ENCODE data around the gene AXIN2. TPM values are rescaled to one million over a fixed set of nuclear protein-coding genes. Genes with fewer than 3 reads are reported as not detected.

AXIN2 gene
- total RNA-seq, 1 experiment from 2014 or later: 2.4 TPM

DNA sequence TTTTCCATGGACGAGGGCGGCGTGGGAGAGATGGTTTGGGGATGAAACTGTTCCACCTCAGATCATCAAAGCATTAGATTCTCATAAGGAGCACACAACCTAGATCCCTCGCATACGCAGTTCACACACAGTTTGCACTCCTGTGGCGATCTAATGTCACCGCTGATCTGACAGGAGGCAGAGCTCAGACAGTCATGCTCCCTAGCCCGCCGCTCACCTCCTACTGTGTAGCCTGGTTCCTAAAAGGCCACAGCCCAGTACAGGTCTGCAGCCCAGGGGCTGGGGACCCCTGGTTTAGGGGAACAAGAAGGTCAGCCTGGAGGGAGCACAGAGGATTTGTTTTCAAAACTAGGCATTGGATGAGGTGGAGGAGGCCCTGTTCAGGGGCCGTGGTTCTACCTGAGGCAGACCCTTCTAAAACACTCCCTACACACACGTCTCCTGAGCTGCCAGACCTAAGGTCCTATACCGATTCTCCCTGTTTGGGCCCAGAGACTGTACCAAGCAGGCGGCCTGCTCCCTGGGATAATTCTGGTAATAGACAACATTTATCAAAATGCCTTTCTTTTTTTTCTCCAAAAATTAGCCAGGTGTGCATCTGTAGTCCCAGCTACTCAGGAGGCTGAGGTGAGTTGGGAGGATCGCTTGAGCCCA is 38.6 kb downstream of the AXIN2 start:
- CTCF ChIA-PET: no interaction called here
- POLR2A ChIA-PET: interaction anchor here (0.6 kb wide), 1 partner anchor 9 kb away, joined by 9 read pairs; no protein-coding TSS in a partner anchor
- ATAC-seq (no peak), DNase-seq (ENCODE audit: low read depth, low spot score) (no peak)
- no peak for TF ChIP-seq TCF7L2 (IDR thresholded peaks at IDR 0.05; ENCODE audit: low read depth, low read length)
- TF ChIP-seq, protein P1, sequence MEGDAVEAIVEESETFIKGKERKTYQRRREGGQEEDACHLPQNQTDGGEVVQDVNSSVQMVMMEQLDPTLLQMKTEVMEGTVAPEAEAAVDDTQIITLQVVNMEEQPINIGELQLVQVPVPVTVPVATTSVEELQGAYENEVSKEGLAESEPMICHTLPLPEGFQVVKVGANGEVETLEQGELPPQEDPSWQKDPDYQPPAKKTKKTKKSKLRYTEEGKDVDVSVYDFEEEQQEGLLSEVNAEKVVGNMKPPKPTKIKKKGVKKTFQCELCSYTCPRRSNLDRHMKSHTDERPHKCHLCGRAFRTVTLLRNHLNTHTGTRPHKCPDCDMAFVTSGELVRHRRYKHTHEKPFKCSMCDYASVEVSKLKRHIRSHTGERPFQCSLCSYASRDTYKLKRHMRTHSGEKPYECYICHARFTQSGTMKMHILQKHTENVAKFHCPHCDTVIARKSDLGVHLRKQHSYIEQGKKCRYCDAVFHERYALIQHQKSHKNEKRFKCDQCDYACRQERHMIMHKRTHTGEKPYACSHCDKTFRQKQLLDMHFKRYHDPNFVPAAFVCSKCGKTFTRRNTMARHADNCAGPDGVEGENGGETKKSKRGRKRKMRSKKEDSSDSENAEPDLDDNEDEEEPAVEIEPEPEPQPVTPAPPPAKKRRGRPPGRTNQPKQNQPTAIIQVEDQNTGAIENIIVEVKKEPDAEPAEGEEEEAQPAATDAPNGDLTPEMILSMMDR (IDR thresholded peaks at IDR 0.05): no peak
- TF ChIP-seq SIN3A (IDR thresholded peaks at IDR 0.05; ENCODE audit: borderline replicate concordance, insufficient read depth, low read depth, low read length): no peak
- TF ChIP-seq POLR2AphosphoS5 (IDR thresholded peaks at IDR 0.05; ENCODE audit: low read depth, low read length): no peak
- TF ChIP-seq, protein P2, sequence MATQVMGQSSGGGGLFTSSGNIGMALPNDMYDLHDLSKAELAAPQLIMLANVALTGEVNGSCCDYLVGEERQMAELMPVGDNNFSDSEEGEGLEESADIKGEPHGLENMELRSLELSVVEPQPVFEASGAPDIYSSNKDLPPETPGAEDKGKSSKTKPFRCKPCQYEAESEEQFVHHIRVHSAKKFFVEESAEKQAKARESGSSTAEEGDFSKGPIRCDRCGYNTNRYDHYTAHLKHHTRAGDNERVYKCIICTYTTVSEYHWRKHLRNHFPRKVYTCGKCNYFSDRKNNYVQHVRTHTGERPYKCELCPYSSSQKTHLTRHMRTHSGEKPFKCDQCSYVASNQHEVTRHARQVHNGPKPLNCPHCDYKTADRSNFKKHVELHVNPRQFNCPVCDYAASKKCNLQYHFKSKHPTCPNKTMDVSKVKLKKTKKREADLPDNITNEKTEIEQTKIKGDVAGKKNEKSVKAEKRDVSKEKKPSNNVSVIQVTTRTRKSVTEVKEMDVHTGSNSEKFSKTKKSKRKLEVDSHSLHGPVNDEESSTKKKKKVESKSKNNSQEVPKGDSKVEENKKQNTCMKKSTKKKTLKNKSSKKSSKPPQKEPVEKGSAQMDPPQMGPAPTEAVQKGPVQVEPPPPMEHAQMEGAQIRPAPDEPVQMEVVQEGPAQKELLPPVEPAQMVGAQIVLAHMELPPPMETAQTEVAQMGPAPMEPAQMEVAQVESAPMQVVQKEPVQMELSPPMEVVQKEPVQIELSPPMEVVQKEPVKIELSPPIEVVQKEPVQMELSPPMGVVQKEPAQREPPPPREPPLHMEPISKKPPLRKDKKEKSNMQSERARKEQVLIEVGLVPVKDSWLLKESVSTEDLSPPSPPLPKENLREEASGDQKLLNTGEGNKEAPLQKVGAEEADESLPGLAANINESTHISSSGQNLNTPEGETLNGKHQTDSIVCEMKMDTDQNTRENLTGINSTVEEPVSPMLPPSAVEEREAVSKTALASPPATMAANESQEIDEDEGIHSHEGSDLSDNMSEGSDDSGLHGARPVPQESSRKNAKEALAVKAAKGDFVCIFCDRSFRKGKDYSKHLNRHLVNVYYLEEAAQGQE (IDR thresholded peaks at IDR 0.05; ENCODE audit: insufficient read depth in 1 of 2, low read depth in 2 of 2, low read length in 1 of 2): no peak
- H3K27me3 ChIP-seq (ENCODE audit: control insufficient read depth, insufficient read depth, low read length): no peaks in the 10 kb centered on the region
- H3K4me1 ChIP-seq (ENCODE audit: control insufficient read depth, insufficient read depth, low read length): no peaks in the 10 kb centered on the region
- no peaks in the 10 kb centered on the region for H3K9me3 ChIP-seq (ENCODE audit: control insufficient read depth, insufficient read depth, low read depth, low read length)
- BruUV-seq (replicated peaks): no TSS peak
- no peak overlapping the region for H3K27ac ChIP-seq (ENCODE audit: low read length)
- in situ Hi-C loops (cut with HindIII; ENCODE audit: low pct_unique_long_range_greater_than_20kb, low sequenced_read_pairs) (no loop called here), intact Hi-C loops (cut with micrococcal nuclease; ENCODE audit: unreplicated experiment) (no loop called here)
- H3K36me3 ChIP-seq (ENCODE audit: control insufficient read depth, insufficient read depth, low read length): no peaks in the 10 kb centered on the region
- H3K4me3 ChIP-seq (ENCODE audit: low read depth in 2 of 2, low read length in 2 of 2): no peak overlapping the region

DNA sequence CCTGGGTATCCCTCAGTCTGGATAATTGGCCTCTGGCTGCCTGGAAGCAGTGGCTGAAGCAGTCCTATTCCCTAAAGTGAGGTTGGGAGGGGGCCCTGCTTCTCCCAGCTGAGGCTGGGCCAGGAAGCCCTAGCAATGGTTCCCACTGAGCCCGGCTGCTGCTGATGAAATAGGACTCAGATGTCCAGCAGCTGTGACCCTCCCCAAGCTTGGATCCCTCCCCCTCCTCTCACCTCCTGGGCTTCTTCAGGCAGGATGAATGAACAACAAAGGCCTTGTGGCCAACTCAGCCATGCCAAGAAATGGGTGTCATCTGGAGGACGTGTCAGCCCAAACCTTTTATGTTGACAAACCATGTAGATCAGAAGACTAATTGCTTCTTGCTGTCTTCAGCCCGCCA is 42.0 kb downstream of the AXIN2 start:
- Histone ChIP-seq H3K4me3 (ENCODE audit: low read depth in 2 of 2, low read length in 2 of 2) (no peak overlapping the region), H3K27me3 (ENCODE audit: control insufficient read depth, insufficient read depth, low read length) (no peaks in the 10 kb centered on the region), H3K4me1 (ENCODE audit: control insufficient read depth, insufficient read depth, low read length) (no peaks in the 10 kb centered on the region), H3K9me3 (ENCODE audit: control insufficient read depth, insufficient read depth, low read depth, low read length) (no peaks in the 10 kb centered on the region), H3K36me3 (ENCODE audit: control insufficient read depth, insufficient read depth, low read length) (no peaks in the 10 kb centered on the region), H3K27ac (ENCODE audit: low read length) (no peak overlapping the region)
- DNase-seq (ENCODE audit: low read depth, low spot score) (no peak), ATAC-seq (no peak)
- no TSS peak for BruUV-seq (replicated peaks)
- ChIA-PET CTCF (no interaction called here), POLR2A (no interaction called here)
- intact Hi-C loops (cut with micrococcal nuclease; ENCODE audit: unreplicated experiment) (no loop called here), in situ Hi-C loops (cut with HindIII; ENCODE audit: low pct_unique_long_range_greater_than_20kb, low sequenced_read_pairs) (no loop called here)
- TF ChIP-seq, protein P1 (IDR thresholded peaks at IDR 0.05): no peak
- no peak for TF ChIP-seq POLR2AphosphoS5 (IDR thresholded peaks at IDR 0.05; ENCODE audit: low read depth, low read length)
- no peak for TF ChIP-seq TCF7L2 (IDR thresholded peaks at IDR 0.05; ENCODE audit: low read depth, low read length)
- TF ChIP-seq SIN3A (IDR thresholded peaks at IDR 0.05; ENCODE audit: borderline replicate concordance, insufficient read depth, low read depth, low read length): no peak
- TF ChIP-seq, protein P2 (IDR thresholded peaks at IDR 0.05; ENCODE audit: insufficient read depth in 1 of 2, low read depth in 2 of 2, low read length in 1 of 2): no peak
